IMR-90 (cell line): ENCODE measurements around the gene ROMO1. TPM values are rescaled to one million over a fixed set of nuclear protein-coding genes. Genes with fewer than 3 reads are reported as not detected.

ENCODE experiments used
- ATAC-seq: fragments of 200-7000 bp; cut with Tn5 transposase; 2 replicates; pipeline ENCODE4 v1.9.1; 2020; ENCODE audit warnings: low read depth, mild to moderate bottlenecking, moderate library complexity
- Bru-seq: library from RNA; stranded (reverse); fragments of 400-500 nt; gene quantifications from one replicate; lab custom pipeline; 2021; lab: Mats Ljungman, UMichigan
- BruChase-seq, 2 experiments: library from RNA; stranded (reverse); fragments of 400-500 nt; gene quantifications; one replicate each; lab custom pipeline; 2021; lab: Mats Ljungman, UMichigan
- BruUV-seq: library from RNA; stranded (reverse); fragments of 400-500 nt; replicated peaks from 2 replicates; lab custom pipeline; 2021; lab: Mats Ljungman, UMichigan
- CTCF ChIA-PET: fragments of 300-600 bp; formaldehyde crosslinking; extraction: SDS; loops from one replicate; lab custom pipeline; 2021; ENCODE audit warnings: antibody characterized with exemption; lab: Yijun Ruan, JAX
- POLR2A ChIA-PET: fragments of 300-600 bp; sonication (Branson Sonifier 250); formaldehyde crosslinking; loops from one replicate; lab custom pipeline; 2022; ENCODE audit warnings: antibody characterized with exemption; ENCODE audit not compliant: unreplicated experiment; lab: Charles Lee
- DNase-seq: peaks from one replicate; pipeline ENCODE4 v3.0.0; 2013
- H2AFZ ChIP-seq: replicated peaks from 2 replicates; pipeline ENCODE3; 2013; ENCODE audit warnings: low read length, mild to moderate bottlenecking; ENCODE audit not compliant: poor library complexity
- H2AK5ac ChIP-seq: 2 replicates; pipeline ENCODE4 v1.6.1; 2013; ENCODE audit warnings: low read depth, low read length, inconsistent platforms
- H2AK9ac ChIP-seq: replicated peaks from 2 replicates; pipeline ENCODE3; 2013; ENCODE audit warnings: mild to moderate bottlenecking, low read depth, low read length, moderate library complexity; ENCODE audit not compliant: poor library complexity
- H2BK120ac ChIP-seq: 2 replicates; pipeline ENCODE4 v1.6.1; 2013; ENCODE audit warnings: low read depth, low read length, inconsistent platforms
- H2BK15ac ChIP-seq: 3 replicates; pipeline ENCODE4 v1.6.1; 2013; ENCODE audit warnings: low read depth, low read length, inconsistent platforms
- H2BK20ac ChIP-seq: 2 replicates; pipeline ENCODE4 v1.6.1; 2013; ENCODE audit warnings: low read depth, mild to moderate bottlenecking, inconsistent platforms, low read length, moderate library complexity
- H2BK5ac ChIP-seq: 2 replicates; pipeline ENCODE4 v1.6.1; 2013; ENCODE audit warnings: mild to moderate bottlenecking, low read depth, low read length, inconsistent platforms; ENCODE audit not compliant: poor library complexity, severe bottlenecking
- H3K14ac ChIP-seq: replicated peaks from 2 replicates; pipeline ENCODE4 v1.6.1; 2013; ENCODE audit warnings: low read depth, low read length, inconsistent platforms
- H3K18ac ChIP-seq: 2 replicates; pipeline ENCODE4 v1.6.1; 2013; ENCODE audit warnings: low read depth, low read length, control low read depth
- H3K23ac ChIP-seq: 2 replicates; pipeline ENCODE4 v1.6.1; 2013; ENCODE audit warnings: low read depth, low read length, inconsistent platforms
- H3K27ac ChIP-seq: 2 replicates; pipeline ENCODE4 v1.5.1; 2013; ENCODE audit warnings: mild to moderate bottlenecking, control low read depth, low read length; ENCODE audit not compliant: insufficient read depth
- H3K27me3 ChIP-seq: 2 replicates; pipeline ENCODE4 v1.6.1; 2013; ENCODE audit warnings: low read length; ENCODE audit not compliant: control insufficient read depth, insufficient read depth
- H3K36me3 ChIP-seq: 2 replicates; pipeline ENCODE4 v1.6.1; 2013; ENCODE audit warnings: low read length, mixed read lengths; ENCODE audit not compliant: control insufficient read depth, insufficient read depth
- H3K4ac ChIP-seq: 2 replicates; pipeline ENCODE4 v1.6.1; 2013; ENCODE audit warnings: low read depth, low read length, inconsistent platforms
- H3K4me1 ChIP-seq: 2 replicates; pipeline ENCODE4 v1.6.1; 2013; ENCODE audit warnings: low read length, mixed read lengths; ENCODE audit not compliant: control insufficient read depth, insufficient read depth
- H3K4me2 ChIP-seq: 2 replicates; pipeline ENCODE4 v1.6.1; 2013; ENCODE audit warnings: low read depth, mild to moderate bottlenecking, control low read depth, low read length, moderate library complexity
- H3K4me3 ChIP-seq: 2 replicates; pipeline ENCODE4 v1.5.1; 2013; ENCODE audit warnings: low read depth, mild to moderate bottlenecking, control low read depth, low read length, moderate library complexity; ENCODE audit not compliant: insufficient read depth
- H3K56ac ChIP-seq: 2 replicates; pipeline ENCODE4 v1.6.1; 2013; ENCODE audit warnings: low read length, inconsistent platforms; ENCODE audit not compliant: insufficient read depth; ENCODE audit errors: extremely low read depth
- H3K79me1 ChIP-seq, 2 experiments: 2 replicates each; pipeline ENCODE4 v1.6.1; 2013; ENCODE audit warnings: low read length in 2 of 2, inconsistent platforms in 1 of 2, low read depth in 1 of 2
- H3K9ac ChIP-seq: 2 replicates; pipeline ENCODE4 v1.6.1; 2013; ENCODE audit warnings: low read depth, low read length, control low read depth
- H3K9me1 ChIP-seq: 2 replicates; pipeline ENCODE4 v1.6.1; 2013; ENCODE audit warnings: low read length, inconsistent platforms; ENCODE audit not compliant: insufficient read depth
- H3K9me3 ChIP-seq: 2 replicates; pipeline ENCODE4 v1.6.1; 2013; ENCODE audit warnings: low read length; ENCODE audit not compliant: control insufficient read depth, insufficient read depth
- H4K20me1 ChIP-seq: 2 replicates; pipeline ENCODE4 v1.6.1; 2013; ENCODE audit warnings: low read length, inconsistent platforms; ENCODE audit not compliant: insufficient read depth
- H4K5ac ChIP-seq: 2 replicates; pipeline ENCODE4 v1.6.1; 2013; ENCODE audit warnings: mild to moderate bottlenecking, low read depth, low read length, control low read depth
- H4K8ac ChIP-seq, 2 experiments: 2 replicates each; pipeline ENCODE4 v1.6.1; 2013; ENCODE audit warnings: low read depth in 2 of 2, low read length in 2 of 2, control low read depth in 1 of 2, inconsistent platforms in 1 of 2
- H4K91ac ChIP-seq: 2 replicates; pipeline ENCODE4 v1.6.1; 2013; ENCODE audit warnings: low read depth, low read length, inconsistent platforms; ENCODE audit not compliant: insufficient read depth
- BHLHE40 ChIP-seq: fragments of 150-350 bp; IDR thresholded peaks from 2 replicates; pipeline ENCODE4 v1.6.1; 2016; ENCODE audit warnings: mild to moderate bottlenecking, low read depth, low read length
- CHD1 ChIP-seq: IDR thresholded peaks from 2 replicates; pipeline ENCODE4 v1.6.1; 2012; ENCODE audit warnings: low read depth, low read length, improper control_type of control experiment
- MAFK ChIP-seq: IDR thresholded peaks from 2 replicates; pipeline ENCODE4 v1.6.1; 2012; ENCODE audit warnings: low read depth, low read length, improper control_type of control experiment
- MAZ ChIP-seq: IDR thresholded peaks from 2 replicates; pipeline ENCODE4 v1.6.1; 2012; ENCODE audit warnings: low read depth, mild to moderate bottlenecking, low read length, improper control_type of control experiment, moderate library complexity, borderline replicate concordance
- MXI1 ChIP-seq: IDR thresholded peaks from 2 replicates; pipeline ENCODE4 v1.6.1; 2012; ENCODE audit warnings: low read depth, mild to moderate bottlenecking, low read length, moderate library complexity, borderline replicate concordance
- NFE2L2 ChIP-seq: fragments of 150-350 bp; IDR thresholded peaks from 2 replicates; pipeline ENCODE4 v1.6.1; 2016; ENCODE audit warnings: low read depth, mild to moderate bottlenecking, low read length
- POLR2A ChIP-seq: IDR thresholded peaks from 2 replicates; pipeline ENCODE4 v1.6.1; 2012; ENCODE audit warnings: mild to moderate bottlenecking, low read depth, low read length
- RAD21 ChIP-seq: IDR thresholded peaks from 2 replicates; pipeline ENCODE4 v1.6.1; 2012; ENCODE audit warnings: low read length, improper control_type of control experiment
- RCOR1 ChIP-seq: IDR thresholded peaks from 2 replicates; pipeline ENCODE4 v1.6.1; 2012; ENCODE audit warnings: mild to moderate bottlenecking, low read length, improper control_type of control experiment; ENCODE audit not compliant: insufficient replicate concordance
- RFX5 ChIP-seq: IDR thresholded peaks from 2 replicates; pipeline ENCODE4 v1.8.0; 2012; ENCODE audit warnings: low read depth, mild to moderate bottlenecking, low read length, moderate library complexity
- SMC3 ChIP-seq: fragments of 150-350 bp; IDR thresholded peaks from 2 replicates; pipeline ENCODE4 v1.6.1; 2016; ENCODE audit warnings: low read depth, mild to moderate bottlenecking, antibody characterized with exemption, low read length, moderate library complexity
- WGBS, 2 experiments: methylation state at CpG; one replicate each; pipeline versions ENCODE4 v1.1.5 to v1.1.7; 2013; ENCODE audit warnings: missing lambda C conversion rate in 2 of 2; ENCODE audit not compliant: insufficient read length in 1 of 2; ENCODE audit errors: extremely low coverage in 2 of 2; 5-methylcytosine and 5-hydroxymethylcytosine counted together
- dilution Hi-C: fragments of 300-500 bp; cut with HindIII; formaldehyde crosslinking; loops from one replicate; pipeline ENCODE4 v1.14.3; 2018; ENCODE audit warnings: low sequenced_read_pairs; ENCODE audit not compliant: unreplicated experiment
- in situ Hi-C: fragments of 300-500 bp; cut with MboI; formaldehyde crosslinking; loops from 3 replicates; pipeline ENCODE4 v1.14.3; 2019; ENCODE audit warnings: low sequenced_read_pairs, inconsistent platforms, mixed read lengths
- intact Hi-C: fragments of 100-400 bp; cut with micrococcal nuclease; formaldehyde crosslinking; loops from 2 replicates; pipeline ENCODE4 v1.10.0; 2022
- long read RNA-seq: library from polyadenylated mRNA; unstranded; transcript quantifications from one replicate; pipeline ENCODE4 v2.0.0, GENCODE V29; 2021; ENCODE audit not compliant: unreplicated experiment
- polyA plus RNA-seq, 3 experiments: library from polyadenylated mRNA; depleted of rRNA; stranded (reverse); fragments of >200 nt; gene quantifications; 2 replicates each; pipeline ENCODE4 v1.2.3, GENCODE V29; 2012; ENCODE audit warnings: low replicate concordance in 1 of 3
- total RNA-seq: library from RNA; depleted of rRNA; stranded (reverse); fragments of >200 nt; gene quantifications from 2 replicates; pipeline ENCODE4 v1.2.3, GENCODE V29; 2012; rRNA removed
- TF ChIP-seq, protein P1 (sequence below): fragments of 150-350 bp; IDR thresholded peaks from 2 replicates; pipeline ENCODE4 v1.6.1; 2016; ENCODE audit warnings: low read depth, mild to moderate bottlenecking, low read length, moderate library complexity, borderline replicate concordance
- TF ChIP-seq, protein P2 (sequence below): fragments of 150-350 bp; IDR thresholded peaks from 2 replicates; pipeline ENCODE4 v1.6.1; 2017; ENCODE audit warnings: mild to moderate bottlenecking, antibody characterized with exemption, low read length, low read depth

ROMO1 gene
- total RNA-seq (223 and 397 TPM in 2 replicates), polyA plus RNA-seq (2012; rRNA removed) (555 and 601 TPM in 2 replicates), Bru-seq, nascent RNA (percentile 58 among the genes with signal in this experiment), BruChase-seq, experiment 1, labeled RNA remaining after a 6-hour chase (percentile 49 among the genes with signal in this experiment), BruChase-seq, experiment 2, labeled RNA remaining after a 2-hour chase (percentile 48 among the genes with signal in this experiment)
- 1,487 and 2,019 TPM in 2 replicates for polyA plus RNA-seq (2012; cell fraction: cytosol; rRNA removed)
- polyA plus RNA-seq (2012; cell fraction: nucleus; rRNA removed; ENCODE audit: low replicate concordance): 350 and 360 TPM in 2 replicates
- long read RNA-seq, transcript ROMO1-204 (3 exons, 498 nt): minor isoform, 18 of 140 reads
- long read RNA-seq, transcript ROMO1-203 (3 exons, 422 nt): major isoform, 49 of 140 reads
- long read RNA-seq, transcript ROMO1-201 (2 exons, 496 nt): minor isoform, 22 of 140 reads
- long read RNA-seq, partial matches to known transcripts: 50 of 140 reads
- long read RNA-seq, other reads (novel, unspliced or antisense): 1 of 140 reads

DNA sequence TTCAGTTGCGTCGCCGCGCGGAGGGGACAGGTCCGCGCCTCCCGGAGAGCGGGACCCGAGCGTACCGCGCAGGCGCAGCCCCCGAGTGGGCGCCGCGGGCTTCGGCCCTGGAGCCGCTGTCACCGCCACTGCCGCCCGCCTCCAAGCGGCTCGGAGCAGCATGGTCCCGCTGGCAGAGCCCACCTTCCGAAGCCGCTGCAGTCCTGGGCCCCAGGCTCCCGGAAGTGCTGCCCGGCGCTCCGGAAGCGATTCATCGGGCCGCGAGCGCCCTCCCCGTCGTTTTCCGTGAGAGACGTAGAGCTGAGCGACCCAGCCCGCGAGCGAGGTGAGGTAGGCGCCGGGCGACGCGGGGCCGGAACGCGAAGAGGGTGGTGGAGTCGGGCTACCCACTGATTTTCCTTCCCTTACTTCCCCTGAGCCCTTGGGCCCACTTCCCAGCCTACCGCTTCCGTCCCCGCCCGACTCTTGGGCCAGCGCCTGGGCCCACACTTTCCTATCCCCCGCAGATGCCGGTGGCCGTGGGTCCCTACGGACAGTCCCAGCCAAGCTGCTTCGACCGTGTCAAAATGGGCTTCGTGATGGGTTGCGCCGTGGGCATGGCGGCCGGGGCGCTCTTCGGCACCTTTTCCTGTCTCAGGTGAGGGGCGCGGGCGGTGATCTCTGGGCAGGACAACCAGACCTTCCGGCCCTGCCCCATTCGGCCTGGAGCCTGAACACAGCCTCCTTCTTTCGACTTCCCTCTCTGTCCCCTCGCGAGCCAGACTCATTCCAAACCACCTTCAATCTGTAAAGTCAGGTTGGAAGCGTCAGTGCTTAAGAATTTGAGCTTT, at the start of gene ROMO1, which contains the start of gene NFS1:
Gene ROMO1 (plus strand): TSS at position 279 of the 830 bp plus-strand sequence. CDS start 228 bp downstream, at position 507.
Gene NFS1 (minus strand): TSS at position 226 of the 830 bp plus-strand sequence. CDS start 64 bp downstream, at position 162.
- Histone ChIP-seq H4K20me1 (peaks cover 17% of the 10 kb centered on the region), H3K36me3 (peaks cover 26% of the 10 kb centered on the region), H4K91ac (peak within 1 kb of the TSS; percentile 74)
- TF ChIP-seq CHD1 (no peak), SMC3 (no peak), MAFK (no peak), NFE2L2 (no peak), RAD21 (0 out of 2 replicates have a peak, but pooled peaks have one; percentile 20), MAZ (peak; percentile 75; the same call in 1 of the 2 replicates), RCOR1 (no peak), POLR2A (peak; percentile 78), BHLHE40 (no peak), MXI1 (peak; percentile 87), RFX5 (no peak)
- TF ChIP-seq, protein P1, sequence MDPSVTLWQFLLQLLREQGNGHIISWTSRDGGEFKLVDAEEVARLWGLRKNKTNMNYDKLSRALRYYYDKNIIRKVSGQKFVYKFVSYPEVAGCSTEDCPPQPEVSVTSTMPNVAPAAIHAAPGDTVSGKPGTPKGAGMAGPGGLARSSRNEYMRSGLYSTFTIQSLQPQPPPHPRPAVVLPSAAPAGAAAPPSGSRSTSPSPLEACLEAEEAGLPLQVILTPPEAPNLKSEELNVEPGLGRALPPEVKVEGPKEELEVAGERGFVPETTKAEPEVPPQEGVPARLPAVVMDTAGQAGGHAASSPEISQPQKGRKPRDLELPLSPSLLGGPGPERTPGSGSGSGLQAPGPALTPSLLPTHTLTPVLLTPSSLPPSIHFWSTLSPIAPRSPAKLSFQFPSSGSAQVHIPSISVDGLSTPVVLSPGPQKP: no peak
- TF ChIP-seq, protein P2, sequence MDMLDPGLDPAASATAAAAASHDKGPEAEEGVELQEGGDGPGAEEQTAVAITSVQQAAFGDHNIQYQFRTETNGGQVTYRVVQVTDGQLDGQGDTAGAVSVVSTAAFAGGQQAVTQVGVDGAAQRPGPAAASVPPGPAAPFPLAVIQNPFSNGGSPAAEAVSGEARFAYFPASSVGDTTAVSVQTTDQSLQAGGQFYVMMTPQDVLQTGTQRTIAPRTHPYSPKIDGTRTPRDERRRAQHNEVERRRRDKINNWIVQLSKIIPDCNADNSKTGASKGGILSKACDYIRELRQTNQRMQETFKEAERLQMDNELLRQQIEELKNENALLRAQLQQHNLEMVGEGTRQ: no peak

More for the DNA sequence above, at the start of gene ROMO1, which contains the start of gene NFS1:
- Histone ChIP-seq H3K27ac (peak within 1 kb of the TSS; percentile 77), H2AFZ (peak within 1 kb of the TSS; percentile 94), H2AK5ac (peak within 1 kb of the TSS; percentile 92), H2BK20ac (no peak within 1 kb of the TSS), H3K9ac (peak within 1 kb of the TSS; percentile 78), H3K4me2 (peak within 1 kb of the TSS; percentile 98), H4K8ac (peak within 1 kb of the TSS; percentile 90 to 95), H3K9me1 (peaks cover 11% of the 10 kb centered on the region), H2BK5ac (peak within 1 kb of the TSS; percentile 65), H3K4me1 (peaks cover 5% of the 10 kb centered on the region), H3K4ac (peak within 1 kb of the TSS; percentile 95), H2BK15ac (no peak within 1 kb of the TSS; the same call in 2 of the 3 replicates), H3K23ac (peak within 1 kb of the TSS; percentile 95), H3K56ac (peak within 1 kb of the TSS; percentile 81), H3K27me3 (no peaks in the 10 kb centered on the region), H3K79me1 (peaks cover 26 to 66% of the 10 kb centered on the region in 2 experiments), H3K4me3 (peak within 1 kb of the TSS; percentile 73), H2AK9ac (peak within 1 kb of the TSS; percentile 97), H4K5ac (peak within 1 kb of the TSS; percentile 73), H3K9me3 (no peaks in the 10 kb centered on the region), H2BK120ac (peak within 1 kb of the TSS; percentile 53), H3K14ac (peak within 1 kb of the TSS; percentile 87), H3K18ac (no peak within 1 kb of the TSS; the same call in 1 of the 2 replicates)
- intact Hi-C loops: loop anchor here (2.0 to 5.0 kb wide), 2 partner anchors 187 to 253 kb away; partner anchors contain the start of gene SCAND1
- in situ Hi-C loops: no loop called here
- DNase-seq (peak; percentile 76), ATAC-seq (peak; percentile 84)
- WGBS, 2 experiments: 0% methylated on average over 54 of the region's 81 CpGs; no CpG with 5 or more reads in 1 of the 2 experiments
- dilution Hi-C loops: no loop called here
- BruUV-seq: TSS peak; percentile 83
- ChIA-PET POLR2A (interaction anchor here (0.6 to 1.5 kb wide), 5 partner anchors 19 to 123 kb away, joined by 3 to 4 read pairs (median 3); partner anchors contain the start of gene RBM39), CTCF (no interaction called here)
